Endothelial cell of umbilical vein (primary cell): ENCODE data around the gene NOTCH1. TPM values are rescaled to one million over a fixed set of nuclear protein-coding genes. Genes with fewer than 3 reads are reported as not detected.

ENCODE experiments used
- BruUV-seq: library from RNA; stranded (reverse); fragments of 400-500 nt; replicated peaks from 2 replicates; lab custom pipeline; 2021; lab: Mats Ljungman, UMichigan
- CTCF ChIA-PET: fragments of 300-600, 350-600 bp; sonication (Branson Sonifier 250); formaldehyde crosslinking; loops from one replicate; lab custom pipeline; 2021; ENCODE audit warnings: antibody characterized with exemption, inconsistent platforms; lab: Charles Lee
- POLR2A ChIA-PET: fragments of 300-600, 350-600 bp; sonication (Branson Sonifier 250); formaldehyde crosslinking; loops from one replicate; lab custom pipeline; 2021; ENCODE audit warnings: antibody characterized with exemption, inconsistent platforms; lab: Charles Lee
- DNase-seq: peaks from one replicate; pipeline ENCODE4 v3.0.0-alpha.2; 2011; ENCODE audit warnings: low read depth, low spot score
- FAIRE-seq: peaks from 2 replicates; lab custom pipeline; 2011; peaks lifted over from hg19 to GRCh38; lab: Jason Lieb, UNC
- H2AFZ ChIP-seq: 2 replicates; pipeline ENCODE4 v1.6.0; 2012; ENCODE audit warnings: low read depth, low read length, control low read depth, inconsistent platforms
- H3K27ac ChIP-seq: 2 replicates; pipeline ENCODE4 v1.5.1; 2011; ENCODE audit warnings: low read depth, mild to moderate bottlenecking, control low read depth, low read length, moderate library complexity; ENCODE audit not compliant: insufficient read depth
- H3K27me3 ChIP-seq, 2 experiments: 2 replicates each; pipeline versions ENCODE4 v1.6.0 to v1.6.1; 2011; ENCODE audit warnings: low read length in 2 of 2, mixed read lengths in 1 of 2; ENCODE audit not compliant: control insufficient read depth in 2 of 2, insufficient read depth in 2 of 2
- H3K36me3 ChIP-seq, 2 experiments: 2 replicates in 1 of 2; 3 replicates in 1 of 2; pipeline ENCODE4 v1.5.1; 2011; ENCODE audit warnings: low read length in 2 of 2, mild to moderate bottlenecking in 1 of 2, moderate library complexity in 1 of 2; ENCODE audit not compliant: control insufficient read depth in 2 of 2, insufficient read depth in 2 of 2; ENCODE audit errors: extremely low read depth in 1 of 2
- H3K4me1 ChIP-seq: 3 replicates; pipeline ENCODE4 v1.5.1; 2011; ENCODE audit warnings: mild to moderate bottlenecking, low read length; ENCODE audit not compliant: control insufficient read depth, insufficient read depth; ENCODE audit errors: extremely low read depth
- H3K4me2 ChIP-seq: 2 replicates; pipeline ENCODE4 v1.6.1; 2011; ENCODE audit warnings: low read length, control low read depth, mixed read lengths; ENCODE audit not compliant: insufficient read depth
- H3K4me3 ChIP-seq, 3 experiments: fragments of 200-600 bp in 1 of 3; sonication (generic), shearing (Covaris generic) in 1 of 3; replicated peaks in 1 of 3; 2 replicates each; pipeline ENCODE4 v1.5.1; 2011 to 2016; ENCODE audit warnings: control low read depth in 3 of 3, low read length in 3 of 3, mild to moderate bottlenecking in 2 of 3, inconsistent platforms in 1 of 3, low read depth in 1 of 3, moderate library complexity in 1 of 3; ENCODE audit not compliant: insufficient read depth in 1 of 3
- H3K79me2 ChIP-seq: 2 replicates; pipeline ENCODE4 v1.6.0; 2012; ENCODE audit warnings: low read length, inconsistent platforms; ENCODE audit not compliant: control insufficient read depth, insufficient read depth
- H3K9ac ChIP-seq: replicated peaks from 2 replicates; pipeline ENCODE3; 2011; ENCODE audit warnings: low read length, control low read depth; ENCODE audit not compliant: insufficient read depth; ENCODE audit errors: extremely low read depth
- H3K9me1 ChIP-seq: replicated peaks from 3 replicates; pipeline ENCODE4 v1.6.0; 2011; ENCODE audit warnings: mild to moderate bottlenecking, low read length; ENCODE audit not compliant: control insufficient read depth, insufficient read depth; ENCODE audit errors: extremely low read depth
- H3K9me3 ChIP-seq: replicated peaks from 2 replicates; pipeline ENCODE4 v1.5.1; 2012; ENCODE audit warnings: low read length, inconsistent platforms; ENCODE audit not compliant: control insufficient read depth, insufficient read depth
- H4K20me1 ChIP-seq: replicated peaks from 2 replicates; pipeline ENCODE3; 2011; ENCODE audit warnings: mild to moderate bottlenecking, low read length; ENCODE audit not compliant: control insufficient read depth, insufficient read depth; ENCODE audit errors: extremely low read depth
- CTCF ChIP-seq, 2 donors: IDR thresholded peaks; 1 replicate in 1 of 2; 2 replicates in 1 of 2; pipeline ENCODE4 v1.5.1; 2011; ENCODE audit warnings: low read length in 2 of 2, mild to moderate bottlenecking in 2 of 2, moderate library complexity in 2 of 2, control low read depth in 1 of 2, inconsistent platforms in 1 of 2, low read depth in 1 of 2; ENCODE audit not compliant: insufficient read depth in 1 of 2; ENCODE audit errors: extremely low read depth in 1 of 2
- EZH2 ChIP-seq: IDR thresholded peaks from 2 replicates; pipeline ENCODE4 v1.6.1; 2012; ENCODE audit warnings: borderline replicate concordance, low read depth, mild to moderate bottlenecking, moderate library complexity, low read length, inconsistent platforms; ENCODE audit not compliant: severe bottlenecking
- FOS ChIP-seq: IDR thresholded peaks from 2 replicates; pipeline ENCODE4 v1.6.1; 2011; ENCODE audit warnings: mild to moderate bottlenecking, low read length, moderate library complexity, borderline replicate concordance; ENCODE audit not compliant: insufficient read depth
- GATA2 ChIP-seq: IDR thresholded peaks from 2 replicates; pipeline ENCODE4 v1.7.0; 2011; ENCODE audit warnings: low read depth, mild to moderate bottlenecking, moderate library complexity, mixed read lengths, low read length; ENCODE audit not compliant: insufficient read length, insufficient read depth
- JUN ChIP-seq: IDR thresholded peaks from 2 replicates; pipeline ENCODE4 v1.6.1; 2011; ENCODE audit warnings: borderline replicate concordance, low read depth; ENCODE audit not compliant: insufficient read length, insufficient read depth
- MAX ChIP-seq: IDR thresholded peaks from 2 replicates; pipeline ENCODE4 v1.6.1; 2011; ENCODE audit not compliant: insufficient read depth, insufficient read length
- MYC ChIP-seq: IDR thresholded peaks from one replicate; pipeline ENCODE4 v1.6.1; 2011; ENCODE audit warnings: mild to moderate bottlenecking, low read depth, low read length
- POLR2A ChIP-seq: IDR thresholded peaks from 2 replicates; pipeline ENCODE4 v1.6.1; 2012; ENCODE audit warnings: low read depth, mild to moderate bottlenecking, control low read depth, low read length
- POLR2AphosphoS5 ChIP-seq: IDR thresholded peaks from 2 replicates; pipeline ENCODE4 v1.6.1; 2012; ENCODE audit warnings: low read depth, mild to moderate bottlenecking, control low read depth, low read length, moderate library complexity; ENCODE audit not compliant: insufficient read depth
- dilution Hi-C: fragments of 300-500 bp; cut with MboI; formaldehyde crosslinking; loops from one replicate; pipeline ENCODE4 v1.15.0; 2019; ENCODE audit warnings: low sequenced_read_pairs; ENCODE audit not compliant: extremely low pct_ligation_motif_present
- intact Hi-C: fragments of 100-400 bp; cut with micrococcal nuclease; formaldehyde crosslinking; loops from one replicate; pipeline ENCODE4 v1.10.0; 2022
- polyA plus RNA-seq, 4 experiments: library from polyadenylated mRNA; depleted of rRNA in 3 of 4; stranded (reverse) in 3 of 4; unstranded in 1 of 4; fragments of >200 nt; gene quantifications; 2 replicates each; pipeline versions ENCODE4 v1.2.1 to v1.2.3, GENCODE V29; 2011 to 2012; ENCODE audit warnings: missing spikeins in 1 of 4
- total RNA-seq: library from RNA; stranded (reverse); gene quantifications from 2 replicates; pipeline ENCODE4 v1.2.3, GENCODE V29; 2021

The NOTCH1 gene
- total and polyA plus RNA-seq, 2 donors (not counting 3 experiments of a cell fraction or from before 2014, with no cell fraction given) = 31.7 to 153 TPM

GRCh38 chr9:136502196-136502595, 43.7 kb downstream of the NOTCH1 start:
- BruUV-seq = no TSS peak
- peaks cover 43 to 90% of the 10 kb centered on the region in 2 experiments for H3K36me3 ChIP-seq
- ChIA-PET CTCF (interaction anchor here (2.5 kb wide), 1 partner anchor 124 kb away, joined by 8 read pairs; no protein-coding TSS in a partner anchor), POLR2A (no interaction called here)
- DNase-seq (no peak), FAIRE-seq (no peak)
- no peak overlapping the region for H3K4me3 ChIP-seq
- intact Hi-C loops = no loop called here
- dilution Hi-C loops = no loop called here
- no peaks in the 10 kb centered on the region for H3K4me1 ChIP-seq
- no peaks in the 10 kb centered on the region for H3K27me3 ChIP-seq
- no peak overlapping the region for H3K4me2 ChIP-seq
- H3K9me1 ChIP-seq = no peaks in the 10 kb centered on the region
- H3K27ac ChIP-seq = no peak overlapping the region
- H3K79me2 ChIP-seq = peaks cover 7% of the 10 kb centered on the region
- TF ChIP-seq MAX (no peak), GATA2 (no peak), POLR2A (no peak), EZH2 (no peak), JUN (no peak), POLR2AphosphoS5 (no peak)
- no peak overlapping the region for H2AFZ ChIP-seq
- H3K9ac ChIP-seq = no peak overlapping the region
- H3K9me3 ChIP-seq = no peaks in the 10 kb centered on the region
- no peaks in the 10 kb centered on the region for H4K20me1 ChIP-seq

- H3K9ac ChIP-seq = no peak overlapping the region
- FAIRE-seq = no peak
- intact Hi-C loops = no loop called here
Observed at GRCh38 chr9:136501686-136502085, 44.2 kb downstream of the NOTCH1 start.

More at GRCh38 chr9:136501686-136502085, 44.2 kb downstream of the NOTCH1 start:
- Histone ChIP-seq H4K20me1 (no peaks in the 10 kb centered on the region), H3K9me3 (no peaks in the 10 kb centered on the region), H3K27ac (no peak overlapping the region), H3K4me2 (no peak overlapping the region), H3K9me1 (no peaks in the 10 kb centered on the region), H2AFZ (no peak overlapping the region), H3K4me1 (no peaks in the 10 kb centered on the region), H3K4me3 (no peak overlapping the region), H3K36me3 (peaks cover 43 to 90% of the 10 kb centered on the region in 2 experiments), H3K79me2 (peaks cover 7% of the 10 kb centered on the region), H3K27me3 (no peaks in the 10 kb centered on the region)
- ChIA-PET POLR2A (no interaction called here), CTCF (no interaction called here)
- no TSS peak for BruUV-seq
- DNase-seq = no peak
- no peak for TF ChIP-seq GATA2
- no peak for TF ChIP-seq POLR2AphosphoS5
- no peak for TF ChIP-seq JUN
- no peak for TF ChIP-seq CTCF (IDR thresholded peaks at IDR 0.05; ENCODE audit: extremely low read depth in 1 of 2, insufficient read depth in 1 of 2, low read depth in 1 of 2, low read length in 2 of 2)
- no peak for TF ChIP-seq EZH2
- no peak for TF ChIP-seq POLR2A
- no peak for TF ChIP-seq MYC
- no peak for TF ChIP-seq FOS
- no peak for TF ChIP-seq MAX
- dilution Hi-C loops = no loop called here
